C4-2B (cell line): ENCODE results near the gene RPAP2.

Experiments
- ZFX ChIP-seq: fragments of 450-650 bp; IDR thresholded peaks from 2 replicates; pipeline ENCODE4 v1.6.1; 2017
- TF ChIP-seq, protein P1 (sequence below): fragments of 450-650 bp; conservative IDR thresholded peaks from 2 replicates; pipeline ENCODE4 v1.5.1; 2017; ENCODE audit warnings: mild to moderate bottlenecking

DNA sequence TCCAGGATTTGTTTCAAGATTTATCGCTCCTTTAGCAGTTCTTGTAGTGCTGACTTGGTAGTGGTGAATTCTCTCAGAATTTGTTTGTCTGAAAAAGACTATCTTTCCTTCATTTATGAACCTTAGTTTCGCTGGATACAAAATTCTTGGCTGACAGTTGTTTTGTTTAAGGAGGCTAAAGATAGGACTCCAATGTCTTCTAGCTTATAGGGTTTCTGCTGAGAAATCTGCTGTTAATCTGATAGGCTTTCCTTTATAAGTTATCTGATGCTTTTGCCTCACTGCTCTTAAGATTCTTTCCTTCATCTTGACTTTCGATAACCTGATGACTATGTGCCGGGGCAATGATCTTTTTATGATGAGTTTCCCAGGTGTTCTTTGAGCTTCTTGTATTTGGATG is 28.9 kb downstream of the RPAP2 start:
- TF ChIP-seq, protein P1, sequence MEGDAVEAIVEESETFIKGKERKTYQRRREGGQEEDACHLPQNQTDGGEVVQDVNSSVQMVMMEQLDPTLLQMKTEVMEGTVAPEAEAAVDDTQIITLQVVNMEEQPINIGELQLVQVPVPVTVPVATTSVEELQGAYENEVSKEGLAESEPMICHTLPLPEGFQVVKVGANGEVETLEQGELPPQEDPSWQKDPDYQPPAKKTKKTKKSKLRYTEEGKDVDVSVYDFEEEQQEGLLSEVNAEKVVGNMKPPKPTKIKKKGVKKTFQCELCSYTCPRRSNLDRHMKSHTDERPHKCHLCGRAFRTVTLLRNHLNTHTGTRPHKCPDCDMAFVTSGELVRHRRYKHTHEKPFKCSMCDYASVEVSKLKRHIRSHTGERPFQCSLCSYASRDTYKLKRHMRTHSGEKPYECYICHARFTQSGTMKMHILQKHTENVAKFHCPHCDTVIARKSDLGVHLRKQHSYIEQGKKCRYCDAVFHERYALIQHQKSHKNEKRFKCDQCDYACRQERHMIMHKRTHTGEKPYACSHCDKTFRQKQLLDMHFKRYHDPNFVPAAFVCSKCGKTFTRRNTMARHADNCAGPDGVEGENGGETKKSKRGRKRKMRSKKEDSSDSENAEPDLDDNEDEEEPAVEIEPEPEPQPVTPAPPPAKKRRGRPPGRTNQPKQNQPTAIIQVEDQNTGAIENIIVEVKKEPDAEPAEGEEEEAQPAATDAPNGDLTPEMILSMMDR = no peak
- TF ChIP-seq ZFX = no peak
